Thoracic aorta (tissue), 2 donors: ENCODE data around the gene TBX10. TPM values are rescaled to one million over a fixed set of nuclear protein-coding genes. Genes with fewer than 3 reads are reported as not detected.
A peak's percentile ranks its signal among the peaks of the same experiment; 100 is the strongest.

Experiments
- ATAC-seq: fragments of 150-250 bp; one replicate; pipeline ENCODE4 v1.8.0; 2017; ENCODE audit warnings: low read depth; ENCODE audit not compliant: insufficient number of reproducible peaks, low FRiP score
- DNase-seq: peaks from one replicate; pipeline ENCODE4 v3.0.0-alpha.2; 2020; ENCODE audit warnings: low spot score
- H3K27ac ChIP-seq, 2 donors: fragments of 200-600 bp; sonication (generic); 1 replicate in 1 of 2; 2 replicates in 1 of 2; pipeline ENCODE4 v1.5.1; 2016; ENCODE audit warnings: mild to moderate bottlenecking in 2 of 2, moderate library complexity in 2 of 2
- H3K27me3 ChIP-seq: fragments of 200-600 bp; sonication (generic); replicated peaks from 2 replicates; pipeline ENCODE4 v1.6.0; 2016; ENCODE audit warnings: mild to moderate bottlenecking; ENCODE audit not compliant: insufficient read depth
- H3K36me3 ChIP-seq: fragments of 200-600 bp; sonication (generic); one replicate; pipeline ENCODE4 v1.5.1; 2016
- H3K4me1 ChIP-seq, 2 donors: fragments of 200-600 bp; sonication (generic); 1 replicate in 1 of 2; 2 replicates in 1 of 2; pipeline versions ENCODE4 v1.5.1 to v1.6.0; 2016; ENCODE audit warnings: low read depth in 2 of 2, mild to moderate bottlenecking in 1 of 2; ENCODE audit not compliant: control insufficient read depth in 1 of 2
- H3K4me3 ChIP-seq: fragments of 200-600 bp; sonication (generic); 2 replicates; pipeline ENCODE4 v1.5.1; 2016; ENCODE audit warnings: mild to moderate bottlenecking
- H3K9me3 ChIP-seq: fragments of 200-600 bp; sonication (generic); 2 replicates; pipeline ENCODE4 v1.5.1; 2016
- total RNA-seq, 2 donors: library from RNA; depleted of rRNA; stranded (reverse); fragments of >200 nt; gene quantifications; one replicate each; pipeline versions ENCODE4 v1.1.0 to v1.2.3, GENCODE V29; 2016
- TF ChIP-seq, protein P1 (sequence below): fragments of 200-600 bp; sonication (generic); IDR thresholded peaks from one replicate; pipeline ENCODE4 v1.5.1; 2019; ENCODE audit warnings: antibody characterized with exemption

Gene TBX10
- total RNA-seq, 2 donors from 2014 or later, result not detected

DNA sequence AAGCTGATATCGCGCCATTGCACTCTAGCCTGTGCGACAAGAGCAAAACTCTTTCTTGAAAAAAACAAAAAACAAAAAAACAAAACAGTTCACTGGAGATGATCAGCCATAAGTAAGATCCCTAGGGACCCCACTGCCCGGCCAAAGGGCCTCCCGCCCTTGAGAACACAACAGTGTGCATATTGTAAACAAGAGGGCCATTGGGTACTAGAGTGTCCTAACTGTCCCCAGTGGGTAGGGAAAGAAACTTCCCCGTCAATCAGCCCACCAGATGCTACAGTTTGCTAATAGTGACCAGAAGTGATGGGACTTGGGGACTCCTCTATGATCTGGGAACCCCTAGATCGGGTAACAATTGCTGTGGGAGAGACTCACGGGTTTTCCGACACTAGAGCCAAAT is 14.7 kb upstream of the TBX10 start:
- H3K4me3 ChIP-seq, result no peak overlapping the region
- H3K36me3 ChIP-seq, result no peaks in the 10 kb centered on the region
- no peaks in the 10 kb centered on the region for H3K27me3 ChIP-seq
- DNase-seq (no peak), ATAC-seq (no peak)
- H3K27ac ChIP-seq, result no peak overlapping the region
- TF ChIP-seq, protein P1, sequence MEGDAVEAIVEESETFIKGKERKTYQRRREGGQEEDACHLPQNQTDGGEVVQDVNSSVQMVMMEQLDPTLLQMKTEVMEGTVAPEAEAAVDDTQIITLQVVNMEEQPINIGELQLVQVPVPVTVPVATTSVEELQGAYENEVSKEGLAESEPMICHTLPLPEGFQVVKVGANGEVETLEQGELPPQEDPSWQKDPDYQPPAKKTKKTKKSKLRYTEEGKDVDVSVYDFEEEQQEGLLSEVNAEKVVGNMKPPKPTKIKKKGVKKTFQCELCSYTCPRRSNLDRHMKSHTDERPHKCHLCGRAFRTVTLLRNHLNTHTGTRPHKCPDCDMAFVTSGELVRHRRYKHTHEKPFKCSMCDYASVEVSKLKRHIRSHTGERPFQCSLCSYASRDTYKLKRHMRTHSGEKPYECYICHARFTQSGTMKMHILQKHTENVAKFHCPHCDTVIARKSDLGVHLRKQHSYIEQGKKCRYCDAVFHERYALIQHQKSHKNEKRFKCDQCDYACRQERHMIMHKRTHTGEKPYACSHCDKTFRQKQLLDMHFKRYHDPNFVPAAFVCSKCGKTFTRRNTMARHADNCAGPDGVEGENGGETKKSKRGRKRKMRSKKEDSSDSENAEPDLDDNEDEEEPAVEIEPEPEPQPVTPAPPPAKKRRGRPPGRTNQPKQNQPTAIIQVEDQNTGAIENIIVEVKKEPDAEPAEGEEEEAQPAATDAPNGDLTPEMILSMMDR, result no peak
- H3K9me3 ChIP-seq, result no peaks in the 10 kb centered on the region
- peaks cover 6 to 15% of the 10 kb centered on the region in 2 donors for H3K4me1 ChIP-seq

DNA sequence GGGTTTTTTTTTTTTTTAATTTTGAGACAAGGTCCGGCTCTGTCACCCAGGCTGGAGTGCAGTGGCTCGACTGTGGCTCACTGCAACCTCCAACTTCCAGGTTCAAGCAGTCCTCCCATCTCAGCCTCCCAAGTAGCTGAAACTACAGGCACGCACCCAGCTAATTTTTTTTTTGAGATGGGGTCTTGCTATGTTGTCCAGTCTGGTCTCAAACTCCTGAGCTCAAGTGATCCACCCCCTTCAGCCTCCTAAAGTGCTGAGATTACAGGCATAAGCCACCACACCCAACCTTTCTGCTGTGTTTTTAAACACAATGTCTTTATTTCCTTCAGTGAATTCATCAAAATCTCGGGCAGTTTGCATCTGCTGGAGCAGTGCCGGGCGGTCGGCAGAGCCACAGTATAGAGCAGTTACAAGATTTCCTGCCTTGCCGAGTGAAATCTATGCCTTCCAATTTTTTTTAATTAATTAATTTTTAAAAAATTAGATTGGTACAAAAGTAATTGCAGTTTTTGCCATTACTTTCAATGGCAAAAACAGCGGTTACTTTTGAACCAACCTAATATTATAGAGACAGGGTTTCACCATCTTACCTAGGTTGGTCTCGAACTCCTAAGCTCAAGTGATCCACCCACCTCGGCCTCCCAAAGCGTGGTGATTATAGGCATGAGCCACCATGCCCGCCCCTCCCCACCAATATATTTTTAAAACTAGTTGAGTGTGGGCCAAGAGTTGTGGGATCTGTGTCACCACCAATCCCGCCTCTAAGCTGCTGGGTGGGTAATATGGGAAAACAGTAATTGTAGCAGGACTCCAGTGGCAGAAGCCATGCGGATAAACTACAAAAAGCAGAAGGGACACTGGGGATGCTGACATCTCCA is 13.6 kb upstream of the TBX10 start:
- peaks cover 6 to 13% of the 10 kb centered on the region in 2 donors for H3K4me1 ChIP-seq
- DNase-seq, result no peak

DNA sequence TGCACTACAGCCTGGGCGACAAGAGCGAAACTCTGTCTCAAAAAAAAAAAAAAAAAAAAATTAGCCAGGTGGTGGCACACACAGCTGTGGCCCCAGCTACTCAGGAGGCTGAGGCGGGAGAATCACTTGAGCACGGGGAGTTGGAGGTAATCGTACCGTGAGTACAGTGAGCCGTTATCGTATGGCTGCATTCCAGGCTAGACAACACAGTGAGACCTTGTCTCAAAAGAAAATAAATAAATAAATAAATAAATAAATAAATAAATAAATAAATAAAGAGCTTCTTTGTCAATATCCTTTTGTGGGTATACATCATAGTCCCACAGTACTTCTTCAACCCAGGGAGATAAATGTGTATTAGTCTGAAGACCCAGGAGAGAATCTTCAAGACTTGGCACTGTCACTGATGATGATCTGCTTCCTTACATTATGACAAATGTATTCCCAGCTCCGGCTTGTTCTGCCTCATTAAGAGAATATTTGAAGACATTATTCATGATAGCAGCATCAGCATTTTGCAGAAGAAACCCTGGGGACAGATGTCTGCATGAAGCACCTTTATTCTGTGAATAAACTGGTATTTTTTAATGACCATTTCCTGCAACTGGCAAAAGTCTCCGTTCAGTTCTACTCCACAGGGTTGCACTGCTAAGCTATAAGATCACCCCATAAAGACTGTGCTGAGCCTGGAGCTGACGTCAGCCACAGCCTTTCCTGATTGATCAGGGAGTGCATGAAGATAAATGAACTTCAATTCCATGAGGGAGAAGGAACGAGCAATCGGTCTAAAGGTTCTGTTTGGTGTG is 12.6 kb upstream of the TBX10 start:
- DNase-seq (no peak), ATAC-seq (no peak)
- H3K27ac ChIP-seq, result no peak overlapping the region
- H3K4me1 ChIP-seq, result peaks cover under 1 to 2% of the 10 kb centered on the region in 2 donors
- no peaks in the 10 kb centered on the region for H3K27me3 ChIP-seq
- H3K9me3 ChIP-seq, result no peaks in the 10 kb centered on the region
- no peaks in the 10 kb centered on the region for H3K36me3 ChIP-seq
- no peak overlapping the region for H3K4me3 ChIP-seq
- TF ChIP-seq, protein P1, result no peak

More for the DNA sequence above, 13.6 kb upstream of the TBX10 start:
- Histone ChIP-seq H3K4me3 (no peak overlapping the region), H3K36me3 (no peaks in the 10 kb centered on the region), H3K27ac (no peak overlapping the region), H3K27me3 (no peaks in the 10 kb centered on the region), H3K9me3 (no peaks in the 10 kb centered on the region)
- TF ChIP-seq, protein P1, result no peak
- ATAC-seq, result no peak

DNA sequence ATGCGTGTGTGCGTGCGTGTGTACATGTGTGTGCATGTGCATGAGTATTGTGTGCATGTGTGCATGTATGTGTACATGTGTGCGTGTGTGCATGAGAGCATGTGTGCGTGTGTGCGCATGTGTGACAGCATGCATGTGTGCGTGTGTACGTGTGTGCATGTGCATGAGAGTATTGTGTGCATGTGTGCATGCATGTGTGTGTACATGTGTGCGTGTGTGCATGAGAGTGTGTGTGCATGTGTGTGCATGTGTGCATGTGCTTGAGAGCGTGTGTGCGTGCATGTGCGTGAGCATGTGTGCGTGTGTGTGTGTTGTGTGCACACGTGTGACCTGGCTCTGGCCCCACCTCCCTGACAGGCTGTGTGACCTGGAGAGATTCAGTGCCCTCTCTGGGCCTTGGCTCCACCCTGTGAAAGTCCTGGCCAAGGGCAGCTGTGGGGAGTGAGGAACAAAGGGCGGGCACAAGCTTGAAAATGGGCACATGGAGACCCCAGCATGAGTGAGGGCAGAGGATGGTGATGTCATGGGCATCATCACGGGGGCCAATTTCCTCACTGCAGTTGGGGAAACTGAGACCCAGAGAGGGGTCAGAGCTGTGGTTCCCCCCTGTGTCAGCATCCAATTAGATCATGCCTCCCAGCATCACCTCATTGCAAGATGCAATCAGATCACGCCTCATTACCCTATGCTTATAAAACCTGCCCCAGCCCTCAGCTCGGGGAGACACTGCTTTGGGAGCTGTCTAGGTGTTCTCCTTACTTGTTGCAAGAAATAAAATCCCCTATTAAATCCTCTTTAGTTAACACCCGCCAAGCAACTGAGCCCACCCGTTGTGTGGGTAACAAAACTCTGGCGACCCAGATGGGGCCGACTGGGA is 10.3 kb upstream of the TBX10 start:
- DNase-seq, result no peak
- no peaks in the 10 kb centered on the region for H3K4me1 ChIP-seq
- no peak overlapping the region for H3K27ac ChIP-seq
- no peaks in the 10 kb centered on the region for H3K9me3 ChIP-seq
- ATAC-seq, result no peak
- H3K36me3 ChIP-seq, result no peaks in the 10 kb centered on the region
- no peaks in the 10 kb centered on the region for H3K27me3 ChIP-seq
- TF ChIP-seq, protein P1, result no peak
- peak overlapping the region; percentile 55 for H3K4me3 ChIP-seq
